ENCODE data around the gene SDCBP2.

Gene SDCBP2

GRCh38 chr20:1330075-1330830 is 1.3 kb upstream of the SDCBP2 start:
- DNase-seq (ENCODE audit: low spot score): no peak

- no peak for DNase-seq (ENCODE audit: low spot score)
These were observed 886 bp downstream of the SDCBP2 start for GRCh38 chr20:1327827-1328679.

GRCh38 chr20:1327241-1327653 is 1.7 kb downstream of the SDCBP2 start:
- no peak for DNase-seq (ENCODE audit: low spot score)

- no peak for DNase-seq (ENCODE audit: low spot score)
These were observed 2.7 kb downstream of the SDCBP2 start for GRCh38 chr20:1326031-1326930.

GRCh38 chr20:1325173-1326030 is 3.5 kb downstream of the SDCBP2 start:
- DNase-seq (ENCODE audit: low spot score): peak; percentile 99

GRCh38 chr20:1324598-1325172 is 4.3 kb downstream of the SDCBP2 start:
- no peak for DNase-seq (ENCODE audit: low spot score)

GRCh38 chr20:1323830-1324597 is 4.9 kb downstream of the SDCBP2 start:
- no peak for DNase-seq (ENCODE audit: low spot score)

GRCh38 chr20:1323256-1323655 is 5.7 kb downstream of the SDCBP2 start:
- no peak for DNase-seq (ENCODE audit: low spot score)

- DNase-seq (ENCODE audit: low spot score): no peak
These were observed 6.3 kb downstream of the SDCBP2 start for GRCh38 chr20:1322511-1323245.

- no peak for DNase-seq (ENCODE audit: low spot score)
These were observed 7.3 kb downstream of the SDCBP2 start for GRCh38 chr20:1321654-1321939.

GRCh38 chr20:1320902-1321653 is 7.9 kb downstream of the SDCBP2 start:
- no peak for DNase-seq (ENCODE audit: low spot score)

- DNase-seq (ENCODE audit: low spot score): no peak
These were observed 8.9 kb downstream of the SDCBP2 start for GRCh38 chr20:1320016-1320415.

GRCh38 chr20:1319462-1319861 is 9.5 kb downstream of the SDCBP2 start:
- DNase-seq (ENCODE audit: low spot score): no peak

- no peak for DNase-seq (ENCODE audit: low spot score)
These were observed 9.9 kb downstream of the SDCBP2 start for GRCh38 chr20:1319051-1319450.

- DNase-seq (ENCODE audit: low spot score): no peak
These were observed 11.2 kb downstream of the SDCBP2 start for GRCh38 chr20:1317545-1318255.

- no peak for DNase-seq (ENCODE audit: low spot score)
These were observed 13.1 kb downstream of the SDCBP2 start for GRCh38 chr20:1315804-1316203.

GRCh38 chr20:1313236-1313964 is 15.5 kb downstream of the SDCBP2 start:
- DNase-seq (ENCODE audit: low spot score): peak; percentile 55

- no peak for DNase-seq (ENCODE audit: low spot score)
These were observed 16.1 kb downstream of the SDCBP2 start for GRCh38 chr20:1312904-1313235.

All from CD4-positive, alpha-beta T cell treated with Interleukin-6 at 100 ng/mL for 8 hours (primary cell).